Right lobe of liver (tissue), 6 donors: ENCODE measurements around the gene C1QTNF1. TPM values are rescaled to one million over a fixed set of nuclear protein-coding genes. Genes with fewer than 3 reads are reported as not detected.

Experiments used
- ATAC-seq, 4 donors: fragments of 200-7000 bp; cut with Tn5 transposase; one replicate each; pipeline ENCODE4 v1.9.1; 2020; ENCODE audit warnings: mild to moderate bottlenecking in 4 of 4, moderate library complexity in 4 of 4
- DNase-seq, 3 donors: peaks; one replicate each; pipeline ENCODE4 v3.0.0-alpha.2; 2020
- H3K27ac ChIP-seq, 3 donors: fragments of 200-600 bp; one replicate each; pipeline ENCODE4 v1.8.0; 2022
- H3K27me3 ChIP-seq, 2 donors: fragments of 200-600 bp; one replicate each; pipeline ENCODE4 v1.8.0; 2022
- H3K36me3 ChIP-seq, 4 donors: fragments of 200-600 bp; sonication (generic) in 1 of 4; one replicate each; pipeline versions ENCODE4 v1.5.1 to v1.8.0; 2017 to 2022; ENCODE audit warnings: control low read depth in 1 of 4
- H3K4me1 ChIP-seq, 4 donors: fragments of 200-600 bp; sonication (generic) in 1 of 4; one replicate each; pipeline versions ENCODE4 v1.5.1 to v1.8.0; 2017 to 2022; ENCODE audit warnings: control low read depth in 1 of 4
- H3K4me3 ChIP-seq, 3 donors: fragments of 200-600 bp; one replicate each; pipeline ENCODE4 v1.8.0; 2022
- H3K9me3 ChIP-seq, 4 donors: fragments of 200-600 bp; sonication (generic) in 1 of 4; one replicate each; pipeline versions ENCODE4 v1.5.1 to v1.8.0; 2017 to 2022; ENCODE audit warnings: control low read depth in 1 of 4
- CTCF ChIP-seq, 4 donors: fragments of 200-600 bp in 3 of 4; fragments of 450-650 bp in 1 of 4; IDR thresholded peaks; one replicate each; pipeline versions ENCODE4 v1.5.1 to v1.8.0; 2016 to 2022; ENCODE audit warnings: antibody characterized with exemption in 4 of 4, mild to moderate bottlenecking in 2 of 4
- POLR2A ChIP-seq: fragments of 450-650 bp; IDR thresholded peaks from one replicate; pipeline ENCODE4 v1.6.1; 2017; ENCODE audit warnings: antibody characterized with exemption, mild to moderate bottlenecking
- WGBS: methylation state at CpG from one replicate; pipeline ENCODE4 v1.1.6; 2018; ENCODE audit warnings: low coverage, low lambda C conversion rate; ENCODE audit not compliant: insufficient coverage; ENCODE audit errors: missing lambda C conversion rate; 5-methylcytosine and 5-hydroxymethylcytosine counted together
- intact Hi-C, 2 donors: fragments of 100-400 bp; cut with DNase I; formaldehyde crosslinking; loops; one replicate each; pipeline versions ENCODE4 v1.11.2 to v1.14.1; 2022
- total RNA-seq, 6 experiments: library from RNA; depleted of rRNA in 2 of 6; stranded (reverse); fragments of >200 nt in 2 of 6; fragmentation: NEBNext Ultra II Directional in 3 of 6; extraction: Animal tissue kit (Norgen Biotek cat#: 25700) in 3 of 6; gene quantifications; one replicate each; pipeline versions ENCODE4 v1.1.0 to v1.2.4, GENCODE V29; 2016 to 2023
- donor health status: DM: no; HTN: yes; CAD: no.
- donor health status: DM: no; HTN: no; CAD: no.
- donor health status: DM: no; HTN: no; CAD: no.
- donor health status: DM: no; HTN: yes; CAD: no.
- donor health status: DM: no; HTN: yes; CAD: no.

Gene C1QTNF1
- total RNA-seq, 6 experiments from 2014 or later, result 9.8 to 40.2 (median 26.2) TPM

GRCh38 chr17:79074649-79075445 is 50.9 kb downstream of the C1QTNF1 start, which contains the start of gene ENGASE:
Gene ENGASE (plus strand): TSS chr17:79074824. CDS start chr17:79074945, 121 bp downstream.
- intact Hi-C loops, result no loop called here

GRCh38 chr17:79075446-79075750 is 51.4 kb downstream of the C1QTNF1 start:
- 5% methylated on average over 4 of the region's 6 CpGs for WGBS
- peak in 3 of 4 donors; percentile 2 to 5 (median 3) for ATAC-seq

More at GRCh38 chr17:79074649-79075445, 50.9 kb downstream of the C1QTNF1 start, which contains the start of gene ENGASE:
- Histone ChIP-seq H3K4me1 (peaks cover 0 to 10% (median 0%) of the 10 kb centered on the region in 4 donors), H3K27ac (peak within 1 kb of the TSS; percentile 81 to 92 (median 86)), H3K36me3 (peaks cover 0 to 25% (median under 1%) of the 10 kb centered on the region in 4 donors), H3K27me3 (no peaks in the 10 kb centered on the region), H3K9me3 (no peaks in the 10 kb centered on the region), H3K4me3 (peak within 1 kb of the TSS; percentile 76 to 98 (median 85))
- DNase-seq (peak; percentile 97 to 98 (median 97)), ATAC-seq (peak; percentile 97 to 98 (median 98))
- TF ChIP-seq CTCF (IDR thresholded peaks at IDR 0.05) (no peak), POLR2A (peak; percentile 78)
- 0% methylated on average over 21 of the region's 106 CpGs for WGBS

GRCh38 chr17:79075861-79076406 is 52.0 kb downstream of the C1QTNF1 start:
- intact Hi-C loops, result no loop called here
- peaks cover 0 to 10% (median 0%) of the 10 kb centered on the region in 4 donors for H3K4me1 ChIP-seq

More at GRCh38 chr17:79075446-79075750, 51.4 kb downstream of the C1QTNF1 start:
- no peak for TF ChIP-seq CTCF (IDR thresholded peaks at IDR 0.05)
- TF ChIP-seq POLR2A, result no peak
- Histone ChIP-seq H3K9me3 (no peaks in the 10 kb centered on the region), H3K27ac (peak overlapping the region; percentile 81 to 92 (median 86)), H3K27me3 (no peaks in the 10 kb centered on the region), H3K36me3 (peaks cover 0 to 31% (median under 1%) of the 10 kb centered on the region in 4 donors), H3K4me1 (peaks cover 0 to 10% (median 0%) of the 10 kb centered on the region in 4 donors), H3K4me3 (peak overlapping the region; percentile 76 to 98 (median 85))
- intact Hi-C loops, result no loop called here
- DNase-seq, result no peak

GRCh38 chr17:79077587-79077986 is 53.6 kb downstream of the C1QTNF1 start:
- no peaks in the 10 kb centered on the region for H3K27me3 ChIP-seq
- H3K4me1 ChIP-seq, result peaks cover 0 to 10% (median 0%) of the 10 kb centered on the region in 4 donors
- no peak overlapping the region for H3K27ac ChIP-seq
- peaks cover 0 to 41% (median under 1%) of the 10 kb centered on the region in 4 donors for H3K36me3 ChIP-seq
- ATAC-seq, result no peak
- no peaks in the 10 kb centered on the region for H3K9me3 ChIP-seq
- DNase-seq, result peak in 1 of 3 donors; percentile 13
- TF ChIP-seq POLR2A, result no peak
- no peak overlapping the region for H3K4me3 ChIP-seq
- 79% methylated on average over 8 of the region's 12 CpGs for WGBS
- intact Hi-C loops, result no loop called here

More at GRCh38 chr17:79075861-79076406, 52.0 kb downstream of the C1QTNF1 start:
- H3K27ac ChIP-seq, result no peak overlapping the region
- peaks cover 0 to 35% (median under 1%) of the 10 kb centered on the region in 4 donors for H3K36me3 ChIP-seq
- TF ChIP-seq POLR2A (no peak), CTCF (IDR thresholded peaks at IDR 0.05) (no peak)
- 79% methylated on average over 8 of the region's 9 CpGs for WGBS
- no peaks in the 10 kb centered on the region for H3K27me3 ChIP-seq
- H3K4me3 ChIP-seq, result peak overlapping the region in 2 of 3 donors; percentile 85 to 98
- DNase-seq (no peak), ATAC-seq (no peak)
- no peaks in the 10 kb centered on the region for H3K9me3 ChIP-seq
